Astrocyte of the hippocampus (primary cell): ENCODE data around the gene OTOP3.
"Not testable (repeated sequence)": the region's sequence is repeated elsewhere in the genome, so short reads cannot be mapped to it uniquely, and the experiment has no call there.

ENCODE experiments used
- DNase-seq: peaks from one replicate; pipeline ENCODE4 v3.0.0; 2011; ENCODE audit warnings: low read depth, low spot score

Gene OTOP3

DNA sequence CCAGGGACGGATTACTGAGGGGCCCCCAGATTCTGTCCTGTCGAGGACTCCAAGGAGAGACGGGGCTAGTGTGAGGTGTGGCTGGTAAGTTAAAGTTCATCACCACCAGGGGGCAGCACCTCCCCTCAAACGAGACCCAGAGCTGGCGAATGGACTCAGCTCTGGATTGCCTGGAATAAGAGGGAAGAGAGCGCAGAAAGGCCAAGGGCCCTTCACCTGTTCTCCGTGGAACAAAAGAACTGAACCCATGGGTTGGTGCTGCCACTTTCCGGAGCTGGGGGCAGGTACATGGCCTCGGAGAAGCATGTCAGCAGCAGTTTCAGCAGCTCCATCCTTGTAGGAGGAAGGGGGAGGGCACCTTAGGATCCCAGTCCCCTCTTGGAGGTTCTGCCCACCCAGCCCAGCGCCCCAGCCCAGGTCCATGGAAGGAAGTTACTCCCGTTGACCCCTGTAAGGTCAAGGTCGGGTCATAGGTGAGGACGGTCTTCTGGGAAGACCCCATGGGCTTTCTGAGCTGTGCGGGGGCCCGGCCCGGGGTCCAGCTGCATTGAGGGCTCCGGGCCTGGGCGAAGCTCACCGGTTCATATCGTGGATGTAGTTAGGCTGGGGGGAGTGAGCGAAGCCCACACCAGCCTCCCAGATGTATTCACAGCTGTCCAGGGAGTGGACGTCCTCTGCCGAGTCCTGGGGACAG lies 26.1 kb downstream of the OTOP3 start:
- DNase-seq: peak; percentile 93

GRCh38 chr17:74962622-74963394 lies 27.1 kb downstream of the OTOP3 start:
- DNase-seq: no peak

DNA sequence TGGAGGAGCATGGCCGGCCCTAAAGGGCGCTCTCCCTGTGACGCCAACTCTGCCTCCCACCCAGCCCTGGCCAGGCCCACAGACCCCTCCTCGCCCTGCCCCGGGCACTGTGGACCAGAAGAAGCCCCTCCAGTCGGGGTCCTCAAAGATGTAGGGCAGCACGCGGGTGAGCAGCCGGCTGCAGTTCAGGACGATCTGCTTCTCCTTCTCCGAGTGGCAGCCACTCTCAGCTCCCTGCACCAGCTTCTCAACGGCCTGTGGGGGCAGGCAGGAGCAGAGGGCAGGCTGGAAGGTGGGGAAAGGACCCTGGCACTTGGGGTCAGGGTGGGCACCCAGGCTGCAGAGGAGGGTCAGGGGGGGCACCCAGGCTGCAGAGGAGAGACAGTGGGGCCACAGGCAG lies 28.0 kb downstream of the OTOP3 start:
- DNase-seq: no peak

GRCh38 chr17:74964246-74964761 lies 28.6 kb downstream of the OTOP3 start:
- no peak for DNase-seq

DNA sequence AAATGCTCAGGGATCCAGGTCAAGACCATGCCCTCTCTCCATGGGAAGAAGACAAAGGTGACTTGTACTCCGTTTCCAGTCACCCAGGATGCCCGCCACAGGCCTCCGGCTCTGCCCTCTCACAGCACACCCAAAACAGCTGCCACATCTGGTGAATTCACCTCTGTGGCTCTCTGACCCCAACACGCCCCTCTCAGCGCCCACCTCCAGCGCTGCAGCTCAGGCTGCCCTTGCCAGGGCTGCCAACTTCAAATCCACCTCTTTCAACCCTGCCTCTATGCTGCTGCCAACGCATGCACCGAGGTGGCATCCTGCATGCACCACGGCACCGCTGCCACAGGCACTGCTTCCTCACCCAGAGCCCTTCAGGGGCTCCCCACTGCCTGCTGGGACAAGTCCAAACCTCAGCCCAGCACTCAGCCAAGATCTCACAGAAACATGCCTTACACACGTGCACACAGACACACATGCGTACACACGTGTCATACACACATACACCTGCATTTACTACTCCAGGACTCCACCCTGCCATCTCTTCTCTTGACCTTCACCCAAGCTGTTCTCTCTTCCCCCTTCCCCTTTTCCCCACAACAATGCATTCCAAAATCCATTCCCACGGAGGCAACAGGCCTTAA lies 29.4 kb downstream of the OTOP3 start:
- DNase-seq: no peak

DNA sequence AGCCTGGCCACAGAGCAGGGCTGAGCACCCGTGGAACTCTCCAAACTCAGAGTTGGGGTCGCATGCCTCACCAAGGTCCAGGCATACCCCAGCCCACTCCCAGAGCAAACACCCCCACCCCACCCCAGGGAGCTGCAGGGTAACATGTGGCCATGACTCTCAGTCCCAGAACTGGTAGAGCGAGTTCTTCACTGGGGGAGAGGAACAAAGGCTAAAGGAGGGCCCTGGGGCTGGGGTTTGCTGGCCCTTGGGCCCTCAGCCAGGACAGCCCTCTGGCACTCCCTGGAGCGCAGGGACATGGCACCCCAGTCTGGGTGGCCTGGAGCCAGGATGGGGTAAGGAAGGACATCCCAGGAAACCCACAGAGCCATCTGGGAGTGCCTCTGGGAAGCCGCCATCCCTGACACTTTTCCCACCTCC lies 32.7 kb downstream of the OTOP3 start:
- DNase-seq: no peak

GRCh38 chr17:74969501-74969900 lies 33.8 kb downstream of the OTOP3 start:
- DNase-seq: not testable (repeated sequence)

DNA sequence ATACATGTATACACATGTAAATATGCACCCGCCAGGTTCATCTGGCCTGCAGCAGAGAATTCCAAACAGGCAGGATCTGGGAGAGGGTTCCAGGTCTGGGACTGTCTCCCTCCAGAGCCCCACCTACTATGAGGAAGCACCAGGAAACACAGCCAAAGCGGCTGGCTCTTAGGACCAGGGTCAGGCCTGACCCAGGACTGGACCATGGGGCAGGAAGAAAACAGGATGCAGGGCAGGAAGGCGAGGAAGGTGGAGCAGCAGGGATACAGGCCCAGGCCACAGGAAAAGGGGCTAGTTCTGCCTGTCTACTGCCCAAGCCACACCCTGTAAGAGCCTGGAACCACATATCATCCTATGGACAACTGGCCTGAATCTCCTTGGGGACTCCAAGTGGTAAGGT lies 34.7 kb downstream of the OTOP3 start:
- no peak for DNase-seq

- DNase-seq: no peak
These were observed 35.6 kb downstream of the OTOP3 start for GRCh38 chr17:74971069-74971841.

GRCh38 chr17:74971842-74972106 lies 36.1 kb downstream of the OTOP3 start:
- no peak for DNase-seq

DNA sequence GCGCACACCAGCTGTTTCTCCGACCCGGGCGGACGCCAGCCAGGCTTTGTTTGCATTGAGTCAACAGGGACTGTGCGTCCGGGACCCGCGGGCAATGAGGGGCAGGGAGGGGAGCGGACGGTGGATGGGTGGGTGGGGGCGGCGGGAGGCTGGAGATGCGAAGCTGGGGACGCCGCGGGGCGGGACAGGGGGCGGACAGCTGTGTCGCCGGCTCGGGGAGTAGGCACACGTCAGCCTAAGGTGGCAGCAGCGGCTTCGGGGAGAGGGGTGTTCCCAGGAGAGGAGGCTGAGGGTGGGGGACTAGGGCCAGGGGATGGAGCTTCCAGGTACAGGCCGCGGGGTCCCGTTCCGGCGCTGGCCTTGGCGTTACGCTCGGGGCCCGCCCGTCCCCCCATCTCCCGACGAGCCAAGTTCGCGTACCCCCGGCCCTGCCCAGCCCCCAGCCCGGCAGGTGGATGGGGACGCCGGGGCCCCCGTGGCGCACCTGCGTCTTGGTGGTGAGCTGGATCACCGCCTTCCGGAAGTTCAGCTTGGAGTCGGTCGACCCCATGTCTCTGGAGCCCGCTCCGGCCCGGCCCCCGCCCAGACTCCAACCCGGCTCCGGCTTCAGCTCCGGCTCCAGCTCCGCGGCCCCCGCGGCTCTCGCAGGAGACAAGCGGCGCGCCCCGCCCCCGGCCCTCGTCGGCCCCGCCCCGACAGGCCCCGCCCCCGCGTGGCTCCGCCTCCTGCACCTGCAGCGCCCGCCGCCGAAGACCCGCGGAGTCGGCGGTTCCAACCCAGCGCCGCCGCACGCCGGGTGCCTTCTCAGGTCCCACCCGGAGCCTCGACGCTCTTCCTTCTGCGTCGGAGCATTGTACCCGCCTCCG lies 36.6 kb downstream of the OTOP3 start, which contains the start of gene HID1:
HID1 (minus strand) TSS at position 653 of the 866 bp plus-strand sequence; CDS start at position 550, 103 bp downstream.
- DNase-seq: peak; percentile 52

DNA sequence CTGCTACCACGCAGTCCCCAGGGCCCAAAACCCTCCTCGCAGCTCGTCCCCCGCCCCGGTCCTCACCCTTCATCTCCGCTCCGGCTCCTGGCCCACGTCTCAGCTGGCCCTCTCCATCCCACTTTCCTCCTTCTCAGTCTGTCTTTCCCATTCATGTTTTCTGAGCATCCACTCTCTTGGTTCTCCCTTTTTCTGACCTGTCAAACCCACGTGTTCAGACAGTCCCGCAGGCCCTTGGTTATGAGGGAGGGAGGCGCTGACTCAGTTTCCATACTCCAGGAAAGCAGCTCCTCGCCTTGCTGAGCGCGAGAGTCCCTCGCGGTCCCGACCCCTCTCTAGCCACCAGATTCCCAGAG lies 37.3 kb downstream of the OTOP3 start:
- no peak for DNase-seq

DNA sequence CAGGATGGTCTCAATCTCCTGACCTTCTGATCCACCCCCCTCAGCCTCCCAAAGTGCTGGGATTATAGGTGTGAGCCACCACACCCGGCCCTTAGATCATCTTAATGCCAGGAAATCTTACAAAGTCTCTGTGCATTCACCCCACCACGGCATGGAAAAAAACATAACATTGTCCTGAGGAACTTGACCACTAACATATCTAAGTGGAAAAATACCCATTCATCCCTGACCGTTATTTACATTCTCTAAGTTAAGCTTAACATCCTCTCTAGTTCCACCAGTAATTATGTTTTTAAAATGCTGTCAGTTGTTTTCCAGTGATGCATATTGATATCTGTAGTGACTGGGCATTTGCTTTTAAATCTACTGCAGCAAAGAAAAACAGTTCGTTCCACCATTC lies 40.2 kb downstream of the OTOP3 start:
- no peak for DNase-seq

DNA sequence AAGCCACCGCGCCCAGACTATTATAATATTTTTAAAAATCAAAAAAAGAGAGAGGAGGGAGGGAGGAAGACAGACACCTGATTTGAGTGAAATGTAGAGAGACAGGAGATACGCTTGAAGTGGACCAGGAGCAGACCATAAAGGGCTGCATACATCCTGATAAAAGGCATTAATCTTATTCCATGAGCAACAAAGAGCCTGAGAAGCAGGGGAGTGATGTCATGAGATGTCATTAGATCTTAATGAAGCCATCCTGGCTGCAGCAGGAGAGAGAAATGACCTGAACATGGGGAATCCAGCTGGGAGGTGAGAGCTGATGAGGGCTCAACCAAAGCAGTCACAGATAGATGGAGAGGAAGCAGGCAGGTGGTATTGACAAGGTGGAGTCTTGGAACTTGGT lies 42.1 kb downstream of the OTOP3 start:
- no peak for DNase-seq

GRCh38 chr17:74978240-74978639 lies 42.5 kb downstream of the OTOP3 start:
- no peak for DNase-seq

DNA sequence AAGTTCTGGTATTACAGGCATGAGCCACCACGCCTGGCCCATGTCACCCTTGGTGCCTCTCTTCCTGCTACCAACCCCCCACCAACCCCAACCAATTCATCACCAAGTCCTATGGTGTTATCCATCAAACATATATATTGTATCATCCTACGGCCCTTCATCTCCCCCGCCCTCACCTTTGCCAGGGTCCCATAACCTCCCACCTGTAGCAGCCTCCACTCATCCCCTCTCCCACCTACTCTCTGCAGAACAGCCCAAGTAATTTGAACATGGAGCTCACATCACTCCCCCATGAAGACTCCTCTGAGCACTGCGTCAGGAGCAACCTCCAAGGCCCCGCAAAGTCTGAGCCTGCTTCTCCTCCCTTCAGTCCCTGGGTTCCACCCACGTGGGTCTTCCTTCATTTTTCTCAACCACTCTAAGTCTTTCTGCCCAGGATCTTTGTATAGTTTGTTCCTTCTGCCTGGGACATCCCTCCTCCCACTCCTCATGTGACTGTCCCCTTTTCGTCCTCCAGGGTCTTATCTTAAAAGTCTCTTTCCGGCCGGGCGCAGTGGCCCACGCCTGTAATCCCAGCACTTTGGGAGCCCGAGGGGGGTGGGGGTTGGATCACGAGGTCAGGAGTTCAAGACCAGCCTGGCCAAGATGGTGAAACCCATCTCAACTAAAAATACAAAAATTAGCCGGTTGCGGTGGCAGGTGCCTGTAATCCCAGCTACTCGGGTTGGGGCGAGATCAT lies 43.9 kb downstream of the OTOP3 start:
- no peak for DNase-seq

DNA sequence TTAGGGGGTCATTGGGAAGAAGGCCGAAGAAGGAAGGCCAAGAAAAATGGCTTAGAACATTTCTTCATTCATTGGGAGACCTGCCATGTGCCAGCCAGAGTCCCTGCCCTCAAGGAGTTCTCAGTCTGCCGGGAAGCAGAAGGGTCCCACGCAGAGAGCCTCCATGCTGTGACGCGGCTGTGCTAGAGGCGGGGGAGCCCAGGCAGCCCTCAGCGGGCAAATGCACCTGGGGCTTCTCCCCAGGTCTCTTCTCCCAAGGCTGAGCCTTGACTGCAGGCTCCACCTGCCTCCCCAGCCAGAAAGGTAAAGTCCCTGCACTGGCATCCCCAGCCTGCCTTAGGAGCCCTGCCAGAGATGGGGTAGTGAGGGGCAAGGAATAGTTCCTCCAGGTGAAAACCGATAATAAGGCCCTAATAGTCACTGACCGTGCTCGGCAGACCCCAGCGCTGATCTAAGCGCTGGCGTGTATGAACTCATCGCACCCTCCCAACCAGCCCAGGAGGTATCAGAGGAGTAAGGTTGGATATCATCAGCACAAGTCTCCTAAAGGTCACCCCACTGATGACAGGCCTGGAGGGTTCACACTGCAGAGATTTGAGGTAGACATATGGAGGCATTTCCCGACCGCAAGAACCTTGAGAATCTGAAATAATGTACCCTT lies 45.8 kb downstream of the OTOP3 start:
- DNase-seq: no peak

- peak; percentile 80 for DNase-seq
These were observed 46.4 kb downstream of the OTOP3 start for GRCh38 chr17:74981979-74982662.

- peak; percentile 32 for DNase-seq
These were observed 47.1 kb downstream of the OTOP3 start for GRCh38 chr17:74982663-74983313.
